Embryonic facial prominence (tissue), 1 donor: Measurements from ENCODE around the gene FRMD4A.

Experiments
- DNase-seq: peaks from one replicate; pipeline ENCODE4 v3.0.0-alpha.2; 2016; ENCODE audit errors: extremely low spot score

FRMD4A gene

GRCh38 chr10:14294347-14295059 is 36.2 kb downstream of the FRMD4A start:
- no peak for DNase-seq

GRCh38 chr10:14293526-14293925 is 37.2 kb downstream of the FRMD4A start:
- DNase-seq: no peak

- no peak for DNase-seq
These were observed 39.4 kb downstream of the FRMD4A start for GRCh38 chr10:14291296-14291695.

- no peak for DNase-seq
These were observed 44.7 kb downstream of the FRMD4A start for GRCh38 chr10:14285941-14286560.

GRCh38 chr10:14282276-14282675 is 48.4 kb downstream of the FRMD4A start:
- no peak for DNase-seq

- no peak for DNase-seq
These were observed 52.2 kb downstream of the FRMD4A start for GRCh38 chr10:14278533-14278932.

GRCh38 chr10:14276210-14276609 is 54.5 kb downstream of the FRMD4A start:
- DNase-seq: no peak

- DNase-seq: no peak
These were observed 59.1 kb downstream of the FRMD4A start for GRCh38 chr10:14271621-14272020.

- no peak for DNase-seq
These were observed 60.4 kb downstream of the FRMD4A start for GRCh38 chr10:14270370-14270769.

GRCh38 chr10:14265709-14266108 is 65.0 kb downstream of the FRMD4A start:
- DNase-seq: no peak

GRCh38 chr10:14262836-14263425 is 67.8 kb downstream of the FRMD4A start:
- no peak for DNase-seq

- no peak for DNase-seq
These were observed 69.4 kb downstream of the FRMD4A start for GRCh38 chr10:14261336-14261735.

- no peak for DNase-seq
These were observed 70.8 kb downstream of the FRMD4A start for GRCh38 chr10:14259696-14260566.

GRCh38 chr10:14254368-14254767 is 76.4 kb downstream of the FRMD4A start:
- no peak for DNase-seq

- DNase-seq: no peak
These were observed 77.0 kb downstream of the FRMD4A start for GRCh38 chr10:14253711-14254110.

GRCh38 chr10:14253079-14253478 is 77.6 kb downstream of the FRMD4A start:
- DNase-seq: no peak

GRCh38 chr10:14250496-14251076 is 80.1 kb downstream of the FRMD4A start:
- DNase-seq: no peak

GRCh38 chr10:14247377-14248116 is 83.2 kb downstream of the FRMD4A start:
- no peak for DNase-seq

GRCh38 chr10:14244801-14245211 is 85.9 kb downstream of the FRMD4A start:
- no peak for DNase-seq

GRCh38 chr10:14244147-14244546 is 86.6 kb downstream of the FRMD4A start:
- DNase-seq: no peak

- no peak for DNase-seq
These were observed 87.5 kb downstream of the FRMD4A start for GRCh38 chr10:14243221-14243620.
